Measurements from ENCODE around the gene NAA38.

GRCh38 chr17:7822126-7822525 is 35.2 kb downstream of the NAA38 start:
- TF ChIP-seq POLR2A (IDR thresholded peaks at IDR 0.05) = no peak
- no peak for TF ChIP-seq CTCF (IDR thresholded peaks at IDR 0.05)

Data from esophagus squamous epithelium (tissue), 4 donors.